HUES48 (cell line): ENCODE measurements around the gene AGPAT4.
"Not testable (repeated sequence)": the region's sequence is repeated elsewhere in the genome, so short reads cannot be mapped to it uniquely, and the experiment has no call there.

Experiments
- H3K27ac ChIP-seq: one replicate; pipeline ENCODE4 v1.7.0; 2013; ENCODE audit warnings: low read depth, low read length, inconsistent platforms
- H3K27me3 ChIP-seq: 2 replicates; pipeline ENCODE4 v1.6.1; 2013; ENCODE audit warnings: mild to moderate bottlenecking, low read length; ENCODE audit not compliant: control insufficient read depth, insufficient read depth
- H3K36me3 ChIP-seq: 2 replicates; pipeline ENCODE4 v1.6.1; 2013; ENCODE audit warnings: low read length; ENCODE audit not compliant: control insufficient read depth, insufficient read depth
- H3K4me1 ChIP-seq: 2 replicates; pipeline ENCODE4 v1.6.1; 2013; ENCODE audit warnings: mild to moderate bottlenecking, low read length; ENCODE audit not compliant: control insufficient read depth, insufficient read depth
- H3K4me3 ChIP-seq: 2 replicates; pipeline ENCODE4 v1.5.1; 2013; ENCODE audit warnings: mild to moderate bottlenecking, low read depth, low read length
- H3K9ac ChIP-seq: 2 replicates; pipeline ENCODE4 v1.6.1; 2013; ENCODE audit warnings: mild to moderate bottlenecking, low read depth, low read length, moderate library complexity
- H3K9me3 ChIP-seq: 2 replicates; pipeline ENCODE4 v1.6.1; 2013; ENCODE audit warnings: low read length; ENCODE audit not compliant: control insufficient read depth, insufficient read depth

Gene AGPAT4

DNA sequence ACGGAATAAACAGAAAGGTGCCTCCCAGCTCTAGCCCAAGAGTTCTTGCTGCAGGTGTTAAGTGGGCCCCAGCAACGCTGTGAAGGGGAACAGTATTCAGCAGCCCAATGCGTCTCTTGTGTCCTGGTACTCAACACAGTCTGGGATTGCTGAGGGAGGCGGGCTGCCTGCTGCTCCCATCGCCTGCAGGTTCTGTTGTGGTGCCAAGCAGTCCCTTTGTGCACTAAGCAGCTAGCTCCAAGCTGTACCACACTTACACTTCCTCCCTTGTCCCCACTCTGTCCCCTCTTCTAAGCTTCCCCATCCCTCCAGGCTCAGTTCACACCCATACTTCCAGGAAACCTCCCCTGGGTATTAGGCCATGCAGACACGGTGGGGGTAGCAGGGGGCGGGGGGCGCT, 92.7 kb downstream of the AGPAT4 start:
- H3K4me3 ChIP-seq, result no peak overlapping the region
- H3K9me3 ChIP-seq, result peaks cover 32% of the 10 kb centered on the region
- no peak overlapping the region for H3K9ac ChIP-seq
- H3K27me3 ChIP-seq, result no peaks in the 10 kb centered on the region
- no peak overlapping the region for H3K27ac ChIP-seq
- H3K36me3 ChIP-seq, result peaks cover 11% of the 10 kb centered on the region; the same call in 1 of the 2 replicates
- no peaks in the 10 kb centered on the region for H3K4me1 ChIP-seq

- H3K27ac ChIP-seq, H3K4me3 ChIP-seq, H3K9ac ChIP-seq, H3K4me1 ChIP-seq, H3K27me3 ChIP-seq: not testable (repeated sequence)
- peaks cover 32% of the 10 kb centered on the region for H3K9me3 ChIP-seq
- H3K36me3 ChIP-seq, result peaks cover 11% of the 10 kb centered on the region; the same call in 1 of the 2 replicates
Measured at GRCh38 chr6:161178155-161178554, 95.7 kb downstream of the AGPAT4 start.

- not testable (repeated sequence) for H3K9ac ChIP-seq, H3K27ac ChIP-seq, H3K4me3 ChIP-seq, H3K4me1 ChIP-seq, H3K27me3 ChIP-seq
- peaks cover 32% of the 10 kb centered on the region for H3K9me3 ChIP-seq
- H3K36me3 ChIP-seq, result peaks cover 11% of the 10 kb centered on the region; the same call in 1 of the 2 replicates
Measured at GRCh38 chr6:161176428-161176827, 97.4 kb downstream of the AGPAT4 start.

- H3K27ac ChIP-seq, H3K27me3 ChIP-seq, H3K36me3 ChIP-seq, H3K9me3 ChIP-seq, H3K4me3 ChIP-seq, H3K9ac ChIP-seq: not testable (repeated sequence)
- peaks cover 18% of the 10 kb centered on the region for H3K4me1 ChIP-seq
Measured at GRCh38 chr6:161172769-161173168, 101.1 kb downstream of the AGPAT4 start.

DNA sequence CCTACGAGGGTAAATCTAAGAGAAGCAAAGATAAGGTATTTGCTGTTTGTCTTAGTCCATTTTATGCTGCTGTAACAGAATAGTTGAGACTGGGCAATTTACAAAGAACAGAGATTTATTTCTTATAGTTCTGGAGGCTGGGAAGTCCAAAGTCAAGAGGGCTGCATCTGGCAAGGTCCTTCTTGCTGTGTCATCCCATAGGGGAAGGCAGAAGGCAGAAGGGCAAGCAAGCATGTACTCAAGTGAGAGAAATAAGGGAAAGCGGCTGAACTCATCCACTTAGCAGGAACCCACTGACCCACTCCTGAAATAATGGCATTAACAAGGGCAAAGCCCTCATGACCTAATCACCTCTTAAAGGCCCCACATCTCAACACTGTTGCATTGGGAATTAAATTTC, 102.7 kb downstream of the AGPAT4 start:
- H3K36me3 ChIP-seq, result peaks cover under 1% of the 10 kb centered on the region; the same call in 1 of the 2 replicates
- no peaks in the 10 kb centered on the region for H3K9me3 ChIP-seq
- no peak overlapping the region for H3K4me3 ChIP-seq
- no peaks in the 10 kb centered on the region for H3K27me3 ChIP-seq
- H3K27ac ChIP-seq, result no peak overlapping the region
- peaks cover 18% of the 10 kb centered on the region for H3K4me1 ChIP-seq
- H3K9ac ChIP-seq, result no peak overlapping the region

DNA sequence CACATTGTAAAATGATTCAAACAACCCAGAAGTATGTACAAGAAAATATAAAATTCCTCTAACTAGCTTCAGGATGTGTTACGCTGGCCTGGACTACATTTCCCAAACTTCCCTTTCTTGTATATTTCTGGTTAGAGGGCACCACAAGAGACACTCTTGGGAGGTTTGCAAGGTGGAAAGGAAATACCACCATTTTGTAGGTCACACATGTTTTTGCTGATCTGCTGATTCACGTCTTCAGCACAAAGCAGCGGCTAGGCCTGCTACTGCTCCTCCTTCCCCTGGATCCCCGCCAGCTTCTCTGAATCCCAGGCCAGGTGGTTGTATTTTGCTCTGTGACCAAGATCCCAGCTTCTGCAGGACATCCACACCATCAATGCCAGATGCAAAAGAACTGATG, 104.2 kb downstream of the AGPAT4 start:
- Histone ChIP-seq H3K27ac (no peak overlapping the region), H3K4me3 (no peak overlapping the region), H3K9ac (no peak overlapping the region), H3K9me3 (no peaks in the 10 kb centered on the region), H3K27me3 (no peaks in the 10 kb centered on the region), H3K4me1 (peaks cover 18% of the 10 kb centered on the region), H3K36me3 (peaks cover 16% of the 10 kb centered on the region)

DNA sequence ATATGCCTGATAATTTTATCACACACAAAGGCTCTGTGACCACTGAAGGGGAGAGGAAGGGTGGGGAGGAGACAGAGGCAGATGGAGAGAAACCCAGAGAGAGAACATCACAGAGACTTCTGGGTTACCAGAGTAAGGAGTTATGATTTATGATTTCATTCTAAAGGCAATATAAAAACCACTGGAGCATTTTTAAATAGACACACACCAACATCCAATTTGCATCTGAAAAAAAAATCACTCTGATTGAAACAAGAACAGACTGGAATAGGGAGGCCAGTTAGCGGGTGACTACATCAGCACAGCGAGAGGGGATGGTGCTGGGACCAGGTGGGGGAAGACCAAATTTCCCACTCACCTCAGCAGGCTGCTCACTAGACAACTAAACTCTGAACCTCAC, 104.8 kb downstream of the AGPAT4 start:
- Histone ChIP-seq H3K27me3 (no peaks in the 10 kb centered on the region), H3K27ac (peak overlapping the region; percentile 62), H3K4me1 (peaks cover 20% of the 10 kb centered on the region), H3K4me3 (no peak overlapping the region), H3K9me3 (no peaks in the 10 kb centered on the region), H3K36me3 (peaks cover 23% of the 10 kb centered on the region), H3K9ac (no peak overlapping the region)

- Histone ChIP-seq H3K27me3 (no peaks in the 10 kb centered on the region), H3K4me3 (no peak overlapping the region), H3K9ac (no peak overlapping the region), H3K27ac (peak overlapping the region; percentile 62), H3K4me1 (peaks cover 26% of the 10 kb centered on the region), H3K9me3 (no peaks in the 10 kb centered on the region), H3K36me3 (peaks cover 27% of the 10 kb centered on the region)
Measured at GRCh38 chr6:161168281-161168891, 105.5 kb downstream of the AGPAT4 start.

DNA sequence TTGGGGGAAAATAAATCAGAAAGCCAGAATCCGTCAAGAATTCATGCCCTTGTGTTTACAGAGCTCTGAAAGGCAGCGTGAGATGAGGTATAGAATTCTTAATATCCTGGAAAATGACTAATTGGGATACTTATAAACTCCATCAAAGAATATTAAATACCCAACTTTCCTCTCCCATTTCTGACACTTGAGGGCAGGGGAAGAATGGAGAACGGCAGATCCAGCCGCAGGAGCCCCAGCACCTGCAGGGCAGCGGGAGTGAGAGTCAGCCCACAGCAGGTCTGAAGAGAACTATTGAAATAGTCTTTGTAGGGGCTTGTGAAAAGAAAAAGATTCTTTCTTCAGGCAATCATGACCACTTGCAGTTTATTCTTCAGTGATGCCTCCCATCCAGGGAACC, 107.2 kb downstream of the AGPAT4 start:
- no peak overlapping the region for H3K9ac ChIP-seq
- H3K4me3 ChIP-seq, result no peak overlapping the region
- H3K9me3 ChIP-seq, result no peaks in the 10 kb centered on the region
- no peaks in the 10 kb centered on the region for H3K27me3 ChIP-seq
- peak overlapping the region; percentile 12 for H3K27ac ChIP-seq
- H3K4me1 ChIP-seq, result peaks cover 29% of the 10 kb centered on the region
- peaks cover 43% of the 10 kb centered on the region for H3K36me3 ChIP-seq

GRCh38 chr6:161166176-161166575, 107.7 kb downstream of the AGPAT4 start:
- Histone ChIP-seq H3K9ac (no peak overlapping the region), H3K4me1 (peaks cover 29% of the 10 kb centered on the region), H3K27ac (no peak overlapping the region), H3K4me3 (no peak overlapping the region), H3K9me3 (no peaks in the 10 kb centered on the region), H3K36me3 (peaks cover 48% of the 10 kb centered on the region), H3K27me3 (no peaks in the 10 kb centered on the region)

GRCh38 chr6:161164182-161164625, 109.7 kb downstream of the AGPAT4 start:
- no peak overlapping the region for H3K27ac ChIP-seq
- H3K9me3 ChIP-seq, result no peaks in the 10 kb centered on the region
- H3K27me3 ChIP-seq, result no peaks in the 10 kb centered on the region
- peaks cover 54% of the 10 kb centered on the region for H3K36me3 ChIP-seq
- no peak overlapping the region for H3K4me3 ChIP-seq
- H3K4me1 ChIP-seq, result peaks cover 25% of the 10 kb centered on the region
- H3K9ac ChIP-seq, result no peak overlapping the region
